ENCODE results near the gene SPRING1. TPM values are rescaled to one million over a fixed set of nuclear protein-coding genes. Genes with fewer than 3 reads are reported as not detected.

Gene SPRING1
- total and polyA plus RNA-seq, 2 of the 4 experiments (the other 2 are of a cell fraction): 12.4 to 14.0 TPM

DNA sequence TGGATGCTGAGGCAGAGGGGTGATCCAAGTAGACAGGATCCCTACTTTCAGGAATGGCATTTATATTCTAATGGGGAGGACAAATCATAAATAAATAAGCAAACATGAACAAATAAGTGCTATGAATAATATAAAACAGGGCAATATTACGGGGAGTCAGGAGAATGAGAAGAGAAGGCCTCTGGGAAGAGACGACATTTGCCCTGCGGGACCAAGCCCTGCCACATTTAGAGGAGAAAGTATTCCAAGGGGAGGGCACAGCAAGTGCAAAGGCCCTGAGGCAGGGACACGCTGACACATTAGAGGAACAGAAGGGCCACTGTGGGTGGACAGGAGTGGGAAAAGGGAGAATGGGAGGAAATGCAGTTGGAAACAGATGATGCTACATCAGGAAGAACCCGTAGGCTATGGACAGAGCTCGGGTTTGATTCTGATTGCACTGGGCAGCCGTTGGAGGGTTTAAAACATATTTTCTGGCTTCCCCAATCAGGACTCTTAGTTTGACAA lies 1.6 kb upstream of the SPRING1 start:
- Histone ChIP-seq H3K9ac (ENCODE audit: low read depth, low read length) (no peak overlapping the region), H2BK5ac (ENCODE audit: low read depth, low read length, poor library complexity, severe bottlenecking) (no peak overlapping the region), H3K9me3 (ENCODE audit: control insufficient read depth, insufficient read depth, low read length) (no peaks in the 10 kb centered on the region), H3K27ac (ENCODE audit: insufficient read depth, low read length) (no peak overlapping the region), H4K5ac (ENCODE audit: low read depth, low read length) (no peak overlapping the region), H3K27me3 (ENCODE audit: control insufficient read depth, insufficient read depth, low read length) (no peaks in the 10 kb centered on the region), H4K91ac (ENCODE audit: insufficient read depth, low read depth, low read length) (no peak overlapping the region), H3K18ac (ENCODE audit: low read depth, low read length) (no peak overlapping the region), H3K56ac (ENCODE audit: extremely low read depth, insufficient read depth, low read length) (no peak overlapping the region), H2BK15ac (ENCODE audit: low read depth, low read length) (no peak overlapping the region), H3K79me1 (ENCODE audit: low read depth in 1 of 2, low read length in 2 of 2) (peaks cover 7 to 28% of the 10 kb centered on the region in 2 experiments; a peak in 3 of 4 replicates), H3K4me1 (ENCODE audit: control insufficient read depth, insufficient read depth, low read length) (peaks cover 2% of the 10 kb centered on the region; the same call in 1 of the 2 replicates), H4K20me1 (ENCODE audit: insufficient read depth, low read length) (peaks cover 3% of the 10 kb centered on the region; the same call in 1 of the 2 replicates), H3K9me1 (ENCODE audit: insufficient read depth, low read length) (0 out of 2 replicates have a peak, but pooled peaks cover 2% of the 10 kb centered on the region), H3K36me3 (ENCODE audit: control insufficient read depth, insufficient read depth, low read length) (peaks cover 1% of the 10 kb centered on the region; the same call in 1 of the 2 replicates), H2AFZ (replicated peaks; ENCODE audit: low read length, poor library complexity) (no peak overlapping the region), H2AK9ac (replicated peaks; ENCODE audit: low read depth, low read length, poor library complexity) (no peak overlapping the region), H3K4ac (ENCODE audit: low read depth, low read length) (no peak overlapping the region), H4K8ac (ENCODE audit: low read depth in 2 of 2, low read length in 2 of 2) (no peak overlapping the region), H3K4me2 (ENCODE audit: low read depth, low read length) (no peak overlapping the region), H2AK5ac (ENCODE audit: low read depth, low read length) (no peak overlapping the region), H3K4me3 (ENCODE audit: insufficient read depth, low read depth, low read length) (no peak overlapping the region), H3K23ac (ENCODE audit: low read depth, low read length) (no peak overlapping the region), H2BK20ac (ENCODE audit: low read depth, low read length) (no peak overlapping the region), H2BK120ac (ENCODE audit: low read depth, low read length) (no peak overlapping the region), H3K14ac (replicated peaks; ENCODE audit: low read depth, low read length) (no peak overlapping the region)
- POLR2A ChIA-PET (ENCODE audit: unreplicated experiment): no interaction called here
- DNase-seq (no peak), ATAC-seq (ENCODE audit: low read depth) (no peak)
- 92% methylated on average over 4 of the region's 7 CpGs; no CpG with 5 or more reads in 1 of the 2 experiments for WGBS, 2 experiments (ENCODE audit: extremely low coverage in 2 of 2, insufficient read length in 1 of 2)
- TF ChIP-seq MAZ (IDR thresholded peaks at IDR 0.05; ENCODE audit: borderline replicate concordance, low read depth, low read length) (no peak), MXI1 (IDR thresholded peaks at IDR 0.05; ENCODE audit: borderline replicate concordance, low read depth, low read length) (no peak), CEBPB (IDR thresholded peaks at IDR 0.05; ENCODE audit: low read depth, low read length) (no peak)
- in situ Hi-C loops (cut with MboI; ENCODE audit: low sequenced_read_pairs) (no loop called here), dilution Hi-C loops (cut with HindIII; ENCODE audit: low sequenced_read_pairs, unreplicated experiment) (no loop called here), intact Hi-C loops (cut with micrococcal nuclease) (loop anchor here (2.0 kb wide), 1 partner anchor 171 kb away; the partner anchor contains the start of gene FBXW8)
- CTCF ChIA-PET: no interaction called here
- no TSS peak for BruUV-seq (replicated peaks)
